HCT116 (cell line): ENCODE data around the gene DEF6. TPM values are rescaled to one million over a fixed set of nuclear protein-coding genes. Genes with fewer than 3 reads are reported as not detected.

Experiments used
- ATAC-seq: fragments of 200-7000 bp; cut with Tn5 transposase; 2 replicates; pipeline ENCODE4 v1.9.1; 2020; ENCODE audit warnings: mild to moderate bottlenecking, moderate library complexity
- BruUV-seq: library from RNA; stranded (reverse); fragments of 400-500 nt; replicated peaks from 2 replicates; lab custom pipeline; 2021; lab: Mats Ljungman, UMichigan
- CTCF ChIA-PET: fragments of 300-600 bp; sonication (Branson Sonifier 250); formaldehyde crosslinking; loops from one replicate; lab custom pipeline; 2021; ENCODE audit warnings: antibody characterized with exemption; lab: Charles Lee
- POLR2A ChIA-PET: fragments of 300-600, 350-600 bp; sonication (Branson Sonifier 250); formaldehyde crosslinking; loops from one replicate; lab custom pipeline; 2021; ENCODE audit warnings: antibody characterized with exemption; lab: Charles Lee
- RAD21 ChIA-PET, 2 experiments: fragments of 300-600 bp; sonication (Branson Sonifier 250); formaldehyde crosslinking; loops; one replicate each; lab custom pipeline; 2023; ENCODE audit warnings: low total read pairs in 2 of 2; ENCODE audit not compliant: uncharacterized antibody in 2 of 2, unreplicated experiment in 2 of 2, low non-redundant PET in 1 of 2; lab: Charles Lee
- DNase-seq: peaks from one replicate; pipeline ENCODE4 v3.0.0-alpha.2; 2010; ENCODE audit warnings: low read depth, low spot score
- H2AFZ ChIP-seq: fragments of 200-600 bp; shearing (Covaris generic), sonication (generic); 2 replicates; pipeline ENCODE4 v1.6.1; 2017; ENCODE audit warnings: low read depth, mixed run types, mixed read lengths, antibody characterized with exemption, low read length; ENCODE audit not compliant: poor library complexity, severe bottlenecking
- H3K27ac ChIP-seq: 2 replicates; pipeline ENCODE4 v1.5.1; 2012; ENCODE audit warnings: low read depth, low read length
- H3K27me3 ChIP-seq: fragments of 200-600 bp; sonication (generic); 2 replicates; pipeline ENCODE4 v1.6.1; 2016; ENCODE audit warnings: mixed run types, low read length, mixed read lengths; ENCODE audit not compliant: insufficient read depth
- H3K36me3 ChIP-seq, 2 experiments: fragments of 200-500 bp in 1 of 2; fragments of 200-600 bp in 1 of 2; sonication (Bioruptor generic) in 1 of 2; sonication (generic) in 1 of 2; 2 replicates each; pipeline versions ENCODE4 v1.5.1 to v1.6.1; 2014 to 2016; ENCODE audit warnings: low read length in 2 of 2, inconsistent platforms in 1 of 2, mixed read lengths in 1 of 2, mixed run types in 1 of 2; ENCODE audit not compliant: insufficient read depth in 2 of 2, control insufficient read depth in 1 of 2
- H3K4me1 ChIP-seq, 2 experiments: fragments of 200-600 bp in 1 of 2; sonication (generic) in 1 of 2; 2 replicates each; pipeline versions ENCODE4 v1.5.1 to v1.6.1; 2012 to 2017; ENCODE audit warnings: low read length in 2 of 2, inconsistent platforms in 1 of 2, mild to moderate bottlenecking in 1 of 2, mixed read lengths in 1 of 2, mixed run types in 1 of 2, moderate library complexity in 1 of 2; ENCODE audit not compliant: insufficient read depth in 2 of 2, control insufficient read depth in 1 of 2
- H3K4me2 ChIP-seq: fragments of 200-600 bp; sonication (generic); 2 replicates; pipeline ENCODE4 v1.6.1; 2017; ENCODE audit warnings: mixed run types, low read length, mixed read lengths
- H3K4me3 ChIP-seq, 2 experiments: fragments of 200-600 bp in 1 of 2; sonication (generic) in 1 of 2; replicated peaks in 1 of 2; 2 replicates each; pipeline ENCODE4 v1.5.1; 2011 to 2016; ENCODE audit warnings: low read length in 2 of 2, control low read depth in 1 of 2, low read depth in 1 of 2, mild to moderate bottlenecking in 1 of 2, mixed read lengths in 1 of 2, mixed run types in 1 of 2
- H3K79me2 ChIP-seq: fragments of 200-600 bp; sonication (generic); 2 replicates; pipeline ENCODE4 v1.6.1; 2017; ENCODE audit warnings: mild to moderate bottlenecking, mixed run types, low read length, moderate library complexity, mixed read lengths; ENCODE audit not compliant: insufficient read depth
- H3K9ac ChIP-seq: fragments of 200-600 bp; sonication (generic); 2 replicates; pipeline ENCODE4 v1.6.1; 2016; ENCODE audit warnings: low read length, mixed read lengths
- H3K9me2 ChIP-seq: fragments of 200-600 bp; sonication (generic), shearing (Covaris generic); 2 replicates; pipeline ENCODE4 v1.6.1; 2017; ENCODE audit warnings: mixed run types, mild to moderate bottlenecking, moderate library complexity; ENCODE audit not compliant: insufficient read depth
- H3K9me3 ChIP-seq, 2 experiments: fragments of 200-500 bp in 1 of 2; fragments of 200-600 bp in 1 of 2; sonication (Bioruptor generic) in 1 of 2; sonication (generic) in 1 of 2; 2 replicates each; pipeline ENCODE4 v1.6.1; 2014 to 2017; ENCODE audit warnings: low read length in 2 of 2, mixed read lengths in 2 of 2, inconsistent platforms in 1 of 2, low read depth in 1 of 2, mild to moderate bottlenecking in 1 of 2, mixed run types in 1 of 2, moderate library complexity in 1 of 2; ENCODE audit not compliant: control insufficient read depth in 1 of 2, insufficient read depth in 1 of 2
- H4K20me1 ChIP-seq: fragments of 200-600 bp; sonication (generic), shearing (Covaris generic); 2 replicates; pipeline ENCODE4 v1.6.1; 2017; ENCODE audit warnings: mixed run types, mild to moderate bottlenecking, moderate library complexity; ENCODE audit not compliant: insufficient read depth
- FOSL1 ChIP-seq: IDR thresholded peaks from 2 replicates; pipeline ENCODE4 v1.6.1; 2012; ENCODE audit warnings: low read depth
- JUND ChIP-seq: IDR thresholded peaks from 2 replicates; pipeline ENCODE4 v1.6.1; 2012
- YY1 ChIP-seq: IDR thresholded peaks from 2 replicates; pipeline ENCODE4 v1.6.1; 2011; ENCODE audit warnings: low read length, low read depth, moderate library complexity, mild to moderate bottlenecking; ENCODE audit not compliant: insufficient replicate concordance; ENCODE audit errors: extremely low read depth
- intact Hi-C: fragments of 100-400 bp; cut with micrococcal nuclease; formaldehyde crosslinking; loops from 2 replicates; pipeline ENCODE4 v1.10.0; 2022
- total RNA-seq: library from RNA; stranded (reverse); gene quantifications from one replicate; pipeline ENCODE4 v1.2.1, GENCODE V29; 2021; ENCODE audit not compliant: unreplicated experiment
- TF ChIP-seq, protein P1 (sequence below): IDR thresholded peaks from 2 replicates; pipeline ENCODE4 v1.6.1; 2011; ENCODE audit warnings: mild to moderate bottlenecking, low read length, moderate library complexity; ENCODE audit not compliant: insufficient replicate concordance; ENCODE audit errors: extremely low read depth
- TF ChIP-seq, protein P2 (sequence below), 3 experiments: fragments of 200-600 bp in 1 of 3; sonication (generic) in 1 of 3; IDR thresholded peaks in 2 of 3; conservative IDR thresholded peaks in 1 of 3; 2 replicates each; pipeline ENCODE4 v1.5.1; 2012 to 2017; ENCODE audit warnings: low read depth in 2 of 3, low read length in 2 of 3, antibody characterized with exemption in 1 of 3, borderline replicate concordance in 1 of 3, control low read depth in 1 of 3, mild to moderate bottlenecking in 1 of 3, mixed read lengths in 1 of 3, mixed run types in 1 of 3, moderate library complexity in 1 of 3; ENCODE audit not compliant: insufficient read depth in 1 of 3

DEF6 gene
- total RNA-seq, 1 experiment from 2014 or later: 40.4 TPM

DNA sequence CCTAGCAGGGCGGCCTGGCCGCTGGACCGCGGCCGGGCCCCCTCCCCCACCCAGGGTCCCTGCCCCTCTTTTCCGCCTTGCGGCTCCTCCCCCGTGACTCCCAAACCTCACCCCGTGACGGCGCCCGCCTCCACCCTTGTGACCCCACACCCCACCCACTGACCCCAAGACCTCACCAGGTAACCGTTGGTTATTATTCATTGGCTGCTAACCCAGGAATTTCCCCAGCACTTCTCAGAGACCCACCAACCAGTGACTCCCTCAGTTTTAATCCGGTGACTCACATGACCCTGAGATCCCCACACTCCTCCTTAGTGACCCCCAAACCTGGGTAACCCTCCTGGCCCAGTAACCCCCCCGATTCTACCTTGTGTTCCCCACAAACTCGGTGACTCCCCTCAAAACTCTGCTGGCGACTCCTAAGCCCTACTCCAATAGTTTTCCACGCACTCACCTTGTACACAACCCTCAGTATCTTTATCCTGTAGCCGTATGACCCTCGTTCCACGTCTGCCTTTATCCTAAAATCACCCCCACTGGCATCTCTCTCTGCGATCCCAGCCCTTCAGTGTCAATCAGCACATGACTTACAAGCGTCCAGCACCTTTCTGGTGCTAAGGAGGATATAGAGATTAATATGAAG, 37.5 kb upstream of the DEF6 start:
- peak; percentile 62 for ATAC-seq
- H3K9ac ChIP-seq: peak overlapping the region; percentile 86
- H3K27me3 ChIP-seq: no peaks in the 10 kb centered on the region
- no peaks in the 10 kb centered on the region for H3K36me3 ChIP-seq
- H3K4me3 ChIP-seq: peak overlapping the region; percentile 68 to 77
- no peaks in the 10 kb centered on the region for H3K9me2 ChIP-seq
- H3K9me3 ChIP-seq: no peaks in the 10 kb centered on the region
- peaks cover 20 to 40% of the 10 kb centered on the region in 2 experiments for H3K4me1 ChIP-seq
- H2AFZ ChIP-seq: no peak overlapping the region
- TF ChIP-seq YY1: no peak
- TF ChIP-seq, protein P1, sequence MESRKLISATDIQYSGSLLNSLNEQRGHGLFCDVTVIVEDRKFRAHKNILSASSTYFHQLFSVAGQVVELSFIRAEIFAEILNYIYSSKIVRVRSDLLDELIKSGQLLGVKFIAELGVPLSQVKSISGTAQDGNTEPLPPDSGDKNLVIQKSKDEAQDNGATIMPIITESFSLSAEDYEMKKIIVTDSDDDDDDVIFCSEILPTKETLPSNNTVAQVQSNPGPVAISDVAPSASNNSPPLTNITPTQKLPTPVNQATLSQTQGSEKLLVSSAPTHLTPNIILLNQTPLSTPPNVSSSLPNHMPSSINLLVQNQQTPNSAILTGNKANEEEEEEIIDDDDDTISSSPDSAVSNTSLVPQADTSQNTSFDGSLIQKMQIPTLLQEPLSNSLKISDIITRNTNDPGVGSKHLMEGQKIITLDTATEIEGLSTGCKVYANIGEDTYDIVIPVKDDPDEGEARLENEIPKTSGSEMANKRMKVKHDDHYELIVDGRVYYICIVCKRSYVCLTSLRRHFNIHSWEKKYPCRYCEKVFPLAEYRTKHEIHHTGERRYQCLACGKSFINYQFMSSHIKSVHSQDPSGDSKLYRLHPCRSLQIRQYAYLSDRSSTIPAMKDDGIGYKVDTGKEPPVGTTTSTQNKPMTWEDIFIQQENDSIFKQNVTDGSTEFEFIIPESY: no peak
- TF ChIP-seq FOSL1: no peak
- TF ChIP-seq JUND: no peak
- TF ChIP-seq, protein P2, sequence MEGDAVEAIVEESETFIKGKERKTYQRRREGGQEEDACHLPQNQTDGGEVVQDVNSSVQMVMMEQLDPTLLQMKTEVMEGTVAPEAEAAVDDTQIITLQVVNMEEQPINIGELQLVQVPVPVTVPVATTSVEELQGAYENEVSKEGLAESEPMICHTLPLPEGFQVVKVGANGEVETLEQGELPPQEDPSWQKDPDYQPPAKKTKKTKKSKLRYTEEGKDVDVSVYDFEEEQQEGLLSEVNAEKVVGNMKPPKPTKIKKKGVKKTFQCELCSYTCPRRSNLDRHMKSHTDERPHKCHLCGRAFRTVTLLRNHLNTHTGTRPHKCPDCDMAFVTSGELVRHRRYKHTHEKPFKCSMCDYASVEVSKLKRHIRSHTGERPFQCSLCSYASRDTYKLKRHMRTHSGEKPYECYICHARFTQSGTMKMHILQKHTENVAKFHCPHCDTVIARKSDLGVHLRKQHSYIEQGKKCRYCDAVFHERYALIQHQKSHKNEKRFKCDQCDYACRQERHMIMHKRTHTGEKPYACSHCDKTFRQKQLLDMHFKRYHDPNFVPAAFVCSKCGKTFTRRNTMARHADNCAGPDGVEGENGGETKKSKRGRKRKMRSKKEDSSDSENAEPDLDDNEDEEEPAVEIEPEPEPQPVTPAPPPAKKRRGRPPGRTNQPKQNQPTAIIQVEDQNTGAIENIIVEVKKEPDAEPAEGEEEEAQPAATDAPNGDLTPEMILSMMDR (IDR thresholded peaks at IDR 0.05 in 2 of 3, conservative IDR thresholded peaks at IDR 0.05 in 1 of 3; ENCODE audit: borderline replicate concordance in 1 of 3, insufficient read depth in 1 of 3, low read depth in 2 of 3, low read length in 2 of 3): no peak
- TSS peak; percentile 49 for BruUV-seq
- peak; percentile 42 for DNase-seq
- no peaks in the 10 kb centered on the region for H4K20me1 ChIP-seq
- peaks cover 47% of the 10 kb centered on the region for H3K79me2 ChIP-seq
- POLR2A ChIA-PET: interaction anchor here (1.1 kb wide), 1 partner anchor 9 kb away, joined by 4 read pairs; no protein-coding TSS in a partner anchor
- CTCF ChIA-PET: interaction anchor here (0.5 to 1.2 kb wide), 4 partner anchors 20 to 81 kb away, joined by 3 to 4 read pairs (median 3); no protein-coding TSS in a partner anchor
- peak overlapping the region; percentile 81 for H3K27ac ChIP-seq
- RAD21 ChIA-PET: interaction anchor here in 1 of 2 experiments (0.5 kb wide), 1 partner anchor 192 kb away, joined by 4 read pairs; the partner anchor contains the start of gene FANCE
- intact Hi-C loops: no loop called here
- peak overlapping the region; percentile 95 for H3K4me2 ChIP-seq
